GM21576 (cell line): Measurements from ENCODE around the gene VWA1.
"Not testable (repeated sequence)": the region's sequence is repeated elsewhere in the genome, so short reads cannot be mapped to it uniquely, and the experiment has no call there.

Experiments used
- ATAC-seq: cut with Tn5 transposase; IDR thresholded peaks from one replicate; pipeline ENCODE4 v1.9.1; 2021; ENCODE audit warnings: mild to moderate bottlenecking, moderate library complexity; ENCODE audit not compliant: unreplicated experiment

The VWA1 gene

DNA sequence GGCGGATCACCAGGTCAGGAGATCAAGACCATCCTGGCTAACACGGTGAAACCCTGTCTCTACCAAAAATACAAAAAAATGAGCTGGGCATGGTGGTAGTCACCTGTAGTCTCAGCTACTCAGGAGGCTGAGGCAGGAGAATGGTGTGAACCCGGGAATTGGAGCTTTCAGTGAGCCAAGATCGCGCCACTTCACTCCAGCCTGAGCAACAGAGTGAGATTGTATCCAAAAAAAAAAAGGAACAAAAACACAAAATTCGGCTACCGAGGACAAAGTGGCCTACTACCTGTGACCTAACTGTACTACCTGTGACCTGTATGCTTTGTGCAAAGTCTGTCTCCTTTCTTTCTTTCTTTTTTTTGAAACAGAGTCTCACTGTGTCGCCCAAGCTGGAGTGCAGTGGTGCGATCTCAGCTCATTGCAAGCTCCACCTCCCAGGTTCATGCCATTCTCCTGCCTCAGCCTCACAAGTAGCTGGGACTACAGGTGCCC, 32.5 kb upstream of the VWA1 start:
- ATAC-seq = not testable (repeated sequence)

DNA sequence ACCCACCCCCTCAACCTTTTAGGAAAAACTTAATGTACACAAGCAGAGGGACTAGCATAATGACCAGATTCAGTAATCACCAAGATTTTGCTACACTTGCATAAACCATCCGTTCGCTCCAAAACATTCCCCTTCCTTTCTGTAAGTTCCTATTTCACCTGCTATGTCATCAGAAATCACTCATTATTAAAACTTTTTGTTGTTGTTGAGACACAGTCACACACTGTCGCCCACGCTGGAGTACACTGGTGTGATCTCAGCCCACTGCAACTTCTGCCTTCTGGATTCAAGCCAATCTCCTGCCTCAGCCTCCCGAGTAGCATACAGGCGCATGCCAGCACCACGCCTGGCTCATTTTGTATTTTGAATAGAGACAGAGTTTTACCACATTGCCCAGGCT, 31.8 kb upstream of the VWA1 start:
- no peak for ATAC-seq

DNA sequence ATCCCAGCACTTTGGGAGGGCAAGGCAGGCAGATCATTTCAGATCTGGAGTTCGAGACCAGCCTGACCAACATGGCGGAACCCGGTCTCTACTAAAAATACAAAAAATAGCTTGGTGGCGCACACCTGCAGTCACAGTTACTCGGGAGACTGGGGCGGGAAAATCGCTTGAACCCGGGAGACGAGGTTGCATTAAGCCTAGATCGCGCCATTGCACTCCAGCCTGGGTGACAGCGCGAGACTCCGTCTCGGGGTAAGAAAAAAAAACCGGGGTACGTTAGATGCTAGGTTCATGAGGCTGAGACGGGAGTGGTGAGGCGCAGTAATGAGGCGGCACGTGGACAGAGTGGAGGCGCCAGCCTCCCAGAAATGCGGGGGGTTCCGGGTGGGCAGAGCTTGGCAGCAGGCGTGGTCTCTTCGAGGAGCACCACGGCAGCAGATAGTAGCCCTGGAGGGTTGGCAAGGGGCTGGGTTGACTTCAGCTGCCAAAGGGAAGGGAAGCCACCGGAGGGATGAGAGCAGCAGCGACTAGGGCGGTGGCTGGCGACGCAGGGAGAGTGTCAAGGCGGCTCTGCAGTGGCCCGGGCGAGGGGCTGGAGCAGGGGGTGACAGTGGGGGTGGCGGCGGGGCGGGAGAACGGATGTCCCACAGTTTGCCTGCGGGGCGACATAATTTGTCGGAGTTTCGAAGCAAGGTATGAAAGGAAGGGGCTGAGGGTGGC, 29.2 kb upstream of the VWA1 start:
- ATAC-seq = peak; percentile 4

DNA sequence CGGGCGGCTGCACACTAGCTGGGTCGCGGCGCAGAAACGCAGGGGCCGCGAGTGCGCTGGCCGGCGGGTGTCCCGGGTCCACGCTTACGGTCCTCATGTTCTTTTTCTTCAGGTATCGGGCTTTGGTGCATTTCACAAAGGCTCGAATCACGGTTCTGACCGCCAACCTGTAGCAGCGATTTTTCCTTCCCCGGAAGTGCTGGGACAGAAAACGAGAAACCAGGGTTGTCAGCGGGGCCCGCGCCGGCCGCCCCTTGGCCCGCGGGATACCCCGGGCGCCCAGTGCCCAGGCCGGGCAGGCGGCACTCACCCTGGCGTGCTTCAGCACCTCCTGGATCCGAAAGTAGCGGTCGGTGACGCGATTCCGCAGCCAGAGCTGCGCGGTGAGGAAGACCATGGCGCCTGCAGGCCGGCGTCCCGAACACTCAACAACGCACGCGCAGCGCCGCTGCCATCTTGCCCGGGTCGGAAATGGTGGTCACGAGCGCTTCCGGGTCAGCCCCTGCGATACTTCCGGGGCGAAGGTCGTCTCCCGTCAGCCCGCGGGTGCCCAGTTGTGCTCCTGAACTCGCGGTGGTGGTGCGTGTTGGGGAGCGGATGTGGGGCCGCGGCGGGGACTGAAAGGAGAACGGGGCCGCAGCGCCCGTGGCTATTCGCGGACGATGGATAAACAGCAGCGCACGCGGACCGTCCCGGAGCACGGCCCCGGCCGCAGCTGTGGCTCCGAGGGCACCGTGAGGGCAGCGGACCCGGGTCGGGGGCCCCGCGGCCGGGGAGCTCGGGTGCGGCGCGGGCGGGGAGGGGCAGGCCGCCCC, 28.5 kb upstream of the VWA1 start, which contains the start of gene MRPL20:
Gene MRPL20 (minus strand): TSS at position 473 of the 815 bp plus-strand sequence. CDS start 76 bp downstream, at position 397.
- ATAC-seq = peak; percentile 91

DNA sequence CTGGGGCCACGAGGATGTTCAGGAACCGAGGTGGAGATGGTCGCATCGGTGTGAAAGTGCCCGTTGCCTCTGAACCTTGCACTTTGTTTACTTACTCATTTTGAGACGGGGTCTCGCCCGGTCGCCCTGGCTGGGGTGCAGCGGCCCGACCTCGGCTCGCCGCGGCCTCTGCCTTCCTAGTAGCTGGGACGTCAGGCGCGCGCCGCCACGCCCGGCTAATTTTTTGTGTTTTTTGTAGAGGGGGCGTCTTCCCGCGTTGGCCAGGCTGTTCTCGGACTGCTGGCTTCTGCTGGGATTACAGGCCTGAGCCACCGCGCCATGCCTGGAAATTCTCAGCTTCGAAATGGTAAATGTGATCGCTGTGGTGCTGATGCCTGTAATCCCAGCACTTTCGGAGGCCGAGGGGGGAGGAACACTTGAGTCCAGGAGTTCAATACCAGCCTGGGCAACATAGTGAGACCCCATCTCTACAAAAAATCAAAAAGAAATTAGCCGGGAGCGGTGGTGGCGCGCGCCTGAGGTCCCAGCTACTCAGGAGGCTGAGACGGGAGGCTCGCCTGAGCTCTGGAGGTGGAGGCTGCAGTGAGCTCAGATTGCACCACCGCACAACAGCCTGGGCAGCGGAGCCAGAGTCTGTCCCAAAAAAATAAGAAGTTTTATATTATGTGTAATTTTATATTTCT, 27.7 kb upstream of the VWA1 start:
- ATAC-seq = peak; percentile 21

DNA sequence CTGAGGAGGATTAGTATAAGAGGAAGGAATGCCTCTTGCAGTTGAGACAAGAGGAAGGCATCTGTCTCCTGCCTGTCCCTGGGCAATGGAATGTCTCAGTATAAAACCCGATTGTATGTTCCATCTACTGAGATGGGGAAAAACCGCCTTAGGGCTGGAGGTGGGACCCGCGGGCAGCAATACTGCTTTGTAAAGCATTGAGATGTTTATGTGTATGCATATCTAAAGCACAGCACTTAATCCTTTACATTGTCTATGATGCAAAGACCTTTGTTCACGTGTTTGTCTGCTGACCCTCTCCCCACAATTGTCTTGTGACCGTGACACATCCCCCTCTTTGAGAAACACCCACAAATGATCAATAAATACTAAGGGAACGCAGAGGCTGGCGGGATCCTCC, 25.3 kb upstream of the VWA1 start:
- ATAC-seq = not testable (repeated sequence)

DNA sequence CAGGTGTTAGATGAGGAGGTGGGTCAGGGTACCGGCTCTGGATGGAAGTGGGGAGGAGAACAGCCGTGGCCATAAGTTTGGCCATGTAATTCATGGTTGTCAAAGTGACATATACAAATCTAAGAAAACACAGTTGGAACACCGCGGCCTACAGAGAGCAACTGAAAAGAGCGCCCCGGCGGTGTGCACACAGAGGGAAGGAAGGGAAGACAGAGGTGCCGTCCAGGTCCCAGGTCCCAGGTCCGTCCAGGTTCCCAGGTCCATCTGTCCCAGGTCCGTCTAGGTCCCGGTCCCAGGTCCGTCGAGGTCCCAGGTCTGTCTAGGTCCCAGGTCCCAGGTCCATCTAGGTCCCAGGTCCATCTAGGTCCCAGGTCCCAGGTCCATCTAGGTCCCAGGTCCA, 23.9 kb upstream of the VWA1 start:
- ATAC-seq = no peak

DNA sequence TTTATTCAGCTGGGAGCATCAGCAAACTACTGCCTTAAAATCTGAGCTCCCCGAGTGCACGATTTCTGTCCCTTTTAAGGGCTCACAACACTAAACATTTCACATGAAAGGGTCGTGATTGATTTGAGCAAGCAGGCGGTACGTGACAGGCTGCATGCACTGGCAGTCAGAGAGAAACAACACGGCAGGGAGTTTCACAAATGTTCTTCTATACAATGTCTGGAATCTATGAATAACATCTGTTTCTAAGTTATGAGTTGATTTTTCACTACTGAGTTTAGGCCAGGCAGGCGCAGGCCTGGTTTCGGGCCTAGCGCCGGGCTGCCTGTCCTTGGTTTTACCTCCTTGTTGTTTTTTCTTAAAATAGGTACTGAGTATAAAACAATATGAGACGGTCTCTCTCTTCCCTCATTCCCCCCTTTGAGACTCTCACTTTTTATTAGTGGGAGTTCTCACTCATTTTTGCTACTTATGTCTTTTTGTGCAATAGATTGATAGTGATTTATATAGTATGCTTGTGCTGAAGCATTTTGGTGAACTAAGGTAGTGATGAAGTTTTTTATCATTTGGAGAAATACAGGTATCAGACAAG, 23.1 kb upstream of the VWA1 start:
- not testable (repeated sequence) for ATAC-seq

DNA sequence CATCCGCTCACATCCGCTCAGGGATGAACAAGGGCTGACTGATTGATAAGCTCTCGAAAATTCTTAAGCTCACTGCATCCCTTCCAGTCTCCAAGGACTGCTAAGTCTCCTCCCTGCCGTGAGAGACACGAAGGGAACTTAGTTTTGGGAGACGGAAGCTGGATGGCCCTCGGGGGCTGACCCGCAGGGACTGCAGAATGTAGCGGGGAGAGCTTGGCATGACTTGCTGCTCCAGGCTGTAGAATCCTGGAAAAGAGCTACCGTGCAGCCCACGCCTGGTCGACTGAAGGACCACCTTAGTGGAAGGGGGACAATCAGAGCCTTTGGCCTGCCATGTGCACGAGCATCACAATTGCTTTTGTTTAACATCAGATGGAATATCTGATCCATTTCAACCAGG, 19.7 kb upstream of the VWA1 start:
- ATAC-seq = no peak

DNA sequence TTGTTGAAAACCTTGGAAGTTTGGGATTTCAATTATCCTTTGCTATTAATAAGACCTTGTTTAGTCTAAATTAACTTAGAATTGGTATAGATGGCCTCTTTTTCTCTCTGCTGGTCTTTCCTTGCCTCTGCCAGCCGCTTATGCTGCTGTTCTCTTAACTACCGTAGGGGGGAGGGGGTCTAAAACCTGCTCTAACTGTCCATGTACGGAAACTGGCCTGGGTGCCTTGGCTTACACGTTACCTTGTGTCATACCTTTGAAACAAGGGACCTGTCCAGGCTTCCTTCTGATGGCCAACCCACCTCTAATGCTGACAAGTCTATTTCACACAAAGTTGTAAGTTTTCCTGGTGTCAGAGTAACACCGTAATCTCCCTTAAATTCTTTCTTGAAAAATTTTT, 18.1 kb upstream of the VWA1 start:
- not testable (repeated sequence) for ATAC-seq

DNA sequence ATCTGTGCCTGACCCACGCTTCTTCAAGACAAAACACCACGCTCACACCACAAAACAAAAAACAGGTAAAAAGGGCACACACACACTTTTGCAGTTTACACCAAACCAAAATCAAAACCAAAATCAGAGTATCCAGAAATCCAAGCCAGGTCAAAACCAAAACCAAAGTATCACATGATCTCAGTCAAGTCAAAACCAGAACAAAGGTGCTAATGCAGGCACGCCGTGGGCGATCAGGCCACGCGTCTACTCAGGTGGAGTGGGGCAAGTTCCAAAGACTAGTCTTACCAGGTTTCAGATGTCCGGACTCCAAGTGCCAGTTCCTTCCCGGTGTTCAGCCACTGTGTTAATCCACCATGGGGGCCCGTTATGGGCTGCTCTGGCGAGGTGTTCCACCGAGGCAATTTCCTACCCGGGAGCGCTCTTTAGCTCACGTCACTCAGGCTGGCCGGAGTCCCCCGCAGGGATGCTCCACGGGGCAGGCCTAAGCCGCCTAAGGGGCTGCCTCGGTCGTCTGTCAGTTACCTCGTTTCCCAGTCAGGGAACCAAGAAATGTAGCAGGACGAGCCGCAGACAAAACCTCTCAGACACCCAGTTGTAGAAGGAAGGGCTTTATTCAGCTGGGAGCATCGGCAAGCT, 17.5 kb upstream of the VWA1 start:
- not testable (repeated sequence) for ATAC-seq

DNA sequence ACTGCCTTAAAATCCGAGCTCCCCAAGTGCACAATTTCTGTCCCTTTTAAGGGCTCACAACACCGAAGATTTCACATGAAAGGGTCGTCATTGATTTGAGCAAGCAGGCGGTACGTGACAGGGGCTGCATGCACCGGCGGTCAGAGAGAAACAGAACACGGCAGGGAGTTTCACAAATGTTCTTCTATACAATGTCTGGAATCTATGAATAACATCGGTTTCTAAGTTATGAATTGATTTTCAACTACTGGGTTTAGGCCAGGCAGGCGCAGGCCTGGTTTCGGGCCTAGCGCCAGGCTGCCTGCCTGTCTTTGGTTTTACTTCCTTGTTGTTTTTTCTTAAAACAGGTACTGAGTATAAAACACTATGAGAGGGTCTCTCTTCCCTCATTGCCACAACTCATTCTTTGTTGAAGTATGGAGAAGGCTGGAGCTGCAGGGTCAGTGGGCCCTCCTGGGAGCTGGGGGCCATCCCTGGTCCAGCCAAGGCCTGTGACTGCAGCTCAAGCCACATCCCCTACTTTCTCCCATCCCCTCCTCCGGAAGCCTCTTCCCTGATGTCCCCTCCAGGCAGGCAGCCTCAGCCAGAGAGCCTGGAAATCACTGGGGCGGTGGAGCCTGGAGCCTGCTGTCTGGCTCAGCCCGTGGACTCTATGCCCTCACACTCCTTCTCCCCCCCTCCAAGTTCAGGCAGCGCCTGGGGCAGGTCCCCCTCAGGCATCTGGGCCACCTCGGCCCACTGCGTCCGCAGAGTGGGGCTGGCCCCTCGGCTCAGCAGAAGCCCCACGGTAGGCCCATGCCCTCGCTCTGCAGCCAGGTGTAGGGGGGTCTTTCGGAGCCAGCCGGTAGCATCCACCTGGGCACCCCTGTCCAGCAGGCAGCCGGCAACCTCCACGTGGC, 16.8 kb upstream of the VWA1 start:
- ATAC-seq = no peak

DNA sequence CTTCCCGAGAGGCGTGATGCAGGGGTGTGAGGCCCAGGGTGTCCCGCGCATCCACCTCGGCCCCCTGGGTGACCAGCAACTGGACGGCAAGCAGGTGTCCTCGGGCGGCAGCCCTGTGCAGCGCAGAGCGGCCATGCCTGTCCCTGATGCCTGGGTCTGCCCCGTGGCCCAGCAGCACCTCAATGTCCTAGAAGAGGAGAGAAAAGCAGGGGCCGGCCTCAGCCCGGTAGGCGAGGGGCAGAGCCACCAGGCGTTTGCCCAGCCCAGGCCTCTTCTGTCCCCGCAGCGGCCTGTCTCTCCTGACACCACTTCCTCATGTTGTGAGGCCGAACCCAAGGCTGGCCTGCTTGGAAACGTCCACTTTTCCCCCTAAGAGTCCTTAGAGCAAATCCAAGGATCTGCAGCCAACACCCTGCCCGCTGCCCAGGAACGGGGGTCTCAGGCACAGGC, 16.1 kb upstream of the VWA1 start:
- ATAC-seq = no peak

DNA sequence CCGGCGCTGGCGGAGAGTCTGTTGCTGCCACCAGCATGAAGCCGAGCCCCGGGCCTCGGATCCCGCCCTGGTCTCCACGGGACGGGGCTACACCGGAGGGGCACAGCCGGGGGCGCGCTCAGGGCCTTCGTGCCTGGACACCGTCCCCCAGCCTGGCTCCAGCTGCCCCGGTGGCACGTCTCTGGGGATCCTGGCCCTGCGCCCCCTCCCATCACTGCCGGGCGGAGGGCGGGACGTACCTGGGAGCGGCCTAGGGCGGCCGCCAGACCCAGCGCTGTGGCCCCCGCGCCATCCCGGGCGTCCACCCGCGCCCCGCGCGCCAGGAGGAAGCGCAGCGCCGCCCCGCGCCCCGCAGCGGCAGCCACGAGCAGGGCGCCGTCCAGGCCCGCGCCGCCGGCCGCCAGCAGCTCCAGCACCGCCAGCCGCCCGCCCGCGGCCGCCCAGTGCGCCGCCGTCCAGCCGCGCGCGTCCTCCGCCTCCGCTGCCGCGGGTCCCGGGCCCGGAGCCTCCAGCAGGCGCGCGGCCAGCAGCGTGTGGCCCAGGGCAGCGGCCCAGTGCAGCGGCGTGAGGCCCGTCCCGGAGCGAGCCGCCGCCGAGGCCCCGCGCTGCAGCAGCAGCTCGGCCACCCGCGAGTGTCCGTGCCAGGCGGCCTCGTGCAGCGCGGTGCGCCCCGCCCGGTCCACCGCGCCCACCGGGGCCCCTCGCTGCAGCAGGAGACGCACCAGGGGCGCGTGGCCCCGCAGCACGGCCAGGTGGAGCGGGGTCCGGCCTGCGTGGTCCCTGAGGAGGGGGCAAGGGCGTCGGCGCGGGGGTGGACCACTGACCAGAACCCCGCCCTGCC, 15.5 kb upstream of the VWA1 start:
- no peak for ATAC-seq

DNA sequence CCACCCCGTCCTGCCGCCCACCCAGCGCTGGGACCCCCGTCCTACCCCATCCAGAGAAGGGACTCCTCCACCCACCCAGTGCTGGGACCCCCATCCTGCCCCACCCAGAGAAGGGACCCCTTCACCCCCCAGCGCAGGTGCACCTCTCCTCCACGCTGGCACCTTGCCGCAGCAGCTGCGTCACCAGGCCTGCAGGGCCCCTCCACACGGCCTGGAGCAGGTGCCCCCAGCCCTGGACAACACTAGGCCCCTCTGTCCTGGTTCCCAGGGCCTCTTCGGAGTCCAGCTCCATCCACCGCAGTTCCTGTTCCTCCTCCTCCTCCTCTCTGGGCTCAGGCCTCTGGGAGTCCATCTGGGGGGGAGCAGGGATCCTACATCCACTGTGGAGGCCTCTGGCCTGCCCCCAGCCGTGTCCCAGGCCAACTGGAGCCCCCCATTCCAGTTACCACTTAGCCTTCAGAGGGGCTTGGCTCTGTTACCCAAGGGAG, 14.8 kb upstream of the VWA1 start:
- ATAC-seq = no peak

DNA sequence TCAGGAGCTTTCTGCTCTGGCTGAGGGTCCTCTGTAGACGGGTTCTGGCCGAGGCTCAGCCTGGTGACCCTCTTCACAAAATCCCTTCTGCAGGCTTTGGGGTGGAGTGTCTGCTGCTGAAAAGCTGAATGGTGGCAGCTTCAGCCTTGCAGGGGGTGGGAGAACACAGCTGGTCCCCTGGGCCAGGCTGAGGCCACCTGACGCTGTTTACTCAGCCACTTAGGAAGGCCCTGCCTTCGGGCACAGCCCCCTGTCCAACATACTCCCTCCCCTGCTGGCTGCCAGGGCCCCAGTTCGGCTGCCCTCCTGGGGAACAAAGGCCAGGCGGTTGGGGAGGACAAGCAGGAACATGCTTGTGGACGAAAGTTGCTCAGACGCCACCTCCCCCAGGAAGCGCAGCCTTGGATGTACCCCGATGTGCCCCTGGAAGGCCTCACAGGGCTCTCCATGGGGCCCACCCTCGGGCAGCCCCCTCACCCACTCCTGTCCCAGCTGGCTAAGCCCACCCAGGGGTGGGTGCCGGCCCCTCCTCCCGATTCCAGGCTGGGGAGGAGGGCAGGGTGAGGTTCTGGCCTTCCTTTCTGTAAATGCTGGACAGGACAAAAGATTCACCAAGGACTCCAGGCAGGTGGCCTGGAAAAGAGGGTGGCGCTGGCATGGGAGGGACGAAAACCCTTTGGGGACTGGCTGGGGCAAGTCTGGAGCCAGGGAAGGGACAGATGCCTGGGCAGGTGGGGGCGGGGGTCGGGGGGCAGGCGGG, 14.2 kb upstream of the VWA1 start, which contains the start of gene ANKRD65:
Gene ANKRD65 (minus strand): TSS at position 130 of the 760 bp plus-strand sequence. CDS start 271 bp downstream, outside the sequence.
- no peak for ATAC-seq

DNA sequence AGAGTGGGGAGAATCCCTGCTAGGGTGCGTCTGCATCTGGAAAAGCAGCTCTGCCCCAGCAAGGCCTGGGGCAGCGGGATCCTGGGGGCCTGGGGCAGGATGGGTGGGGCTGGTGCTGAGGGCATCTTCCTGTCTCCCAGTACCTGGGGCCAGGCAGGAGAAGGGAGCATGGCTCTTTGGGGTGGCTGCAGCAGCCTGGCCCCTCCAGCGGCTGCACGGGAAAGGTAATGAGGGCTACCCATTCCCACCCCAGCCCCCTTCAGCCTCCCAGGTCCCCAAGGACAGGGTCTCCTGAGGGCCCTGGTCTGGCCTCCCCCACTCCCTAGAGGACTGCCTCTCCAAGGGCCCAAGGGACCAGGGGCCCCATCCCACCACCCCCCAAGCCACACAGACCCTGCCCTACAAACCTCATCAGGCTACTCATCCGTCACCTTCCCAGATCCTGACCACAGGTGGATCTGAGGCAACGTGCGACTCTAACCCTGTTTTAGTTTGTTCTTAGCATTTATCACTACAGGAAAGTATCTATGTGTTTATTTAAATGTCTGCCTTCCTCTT, 13.5 kb upstream of the VWA1 start:
- ATAC-seq = no peak
